PC-3 (cell line): ENCODE results near the gene CYB5B. TPM values are rescaled to one million over a fixed set of nuclear protein-coding genes. Genes with fewer than 3 reads are reported as not detected.

Source experiments
- ATAC-seq: fragments of 200-7000 bp; cut with Tn5 transposase; 2 replicates; pipeline ENCODE4 v1.9.1; 2020; ENCODE audit warnings: mild to moderate bottlenecking, moderate library complexity
- BruUV-seq: library from RNA; stranded (reverse); fragments of 400-500 nt; replicated peaks from 2 replicates; lab custom pipeline; 2021; lab: Mats Ljungman, UMichigan
- CTCF ChIA-PET: fragments of 300-600 bp; sonication (Branson Sonifier 250); formaldehyde crosslinking; loops from one replicate; lab custom pipeline; 2022; ENCODE audit warnings: antibody characterized with exemption; lab: Charles Lee
- POLR2A ChIA-PET: fragments of 300-600 bp; sonication (Branson Sonifier 250); formaldehyde crosslinking; loops from one replicate; lab custom pipeline; 2022; ENCODE audit warnings: antibody characterized with exemption; ENCODE audit not compliant: unreplicated experiment; lab: Charles Lee
- DNase-seq: peaks from one replicate; pipeline ENCODE4 v3.0.0-alpha.2; 2015
- H2AFZ ChIP-seq: fragments of 300-600 bp; sonication (generic); 2 replicates; pipeline ENCODE4 v1.6.0; 2016; ENCODE audit warnings: antibody characterized with exemption, low read length
- H3F3A ChIP-seq: fragments of 300-600 bp; sonication (generic); one replicate; pipeline ENCODE4 v1.6.0; 2017; ENCODE audit warnings: antibody characterized with exemption, low read length, control low read depth, mild to moderate bottlenecking; ENCODE audit not compliant: unreplicated experiment
- H3K27ac ChIP-seq: fragments of 300-600 bp; sonication (generic); 2 replicates; pipeline ENCODE4 v1.5.1; 2016; ENCODE audit warnings: mild to moderate bottlenecking, low read length
- H3K27me3 ChIP-seq: fragments of 300-600 bp; sonication (generic); 2 replicates; pipeline ENCODE4 v1.6.1; 2016; ENCODE audit warnings: low read length, mixed read lengths
- H3K36me3 ChIP-seq: fragments of 300-600 bp; sonication (generic); 2 replicates; pipeline ENCODE4 v1.6.1; 2016; ENCODE audit warnings: low read depth, mixed run types, low read length, mixed read lengths
- H3K4me1 ChIP-seq: fragments of 300-600 bp; sonication (generic); 2 replicates; pipeline ENCODE4 v1.5.1; 2016; ENCODE audit warnings: low read length; ENCODE audit not compliant: insufficient read depth
- H3K4me2 ChIP-seq: fragments of 300-600 bp; sonication (generic); 2 replicates; pipeline ENCODE4 v1.6.0; 2016; ENCODE audit warnings: low read length
- H3K4me3 ChIP-seq: fragments of 300-600 bp; sonication (generic); 2 replicates; pipeline ENCODE4 v1.5.1; 2016; ENCODE audit warnings: mild to moderate bottlenecking, low read length, mixed read lengths
- H3K79me2 ChIP-seq: fragments of 300-600 bp; sonication (generic); 2 replicates; pipeline ENCODE4 v1.6.1; 2017; ENCODE audit warnings: low read length, mixed read lengths
- H3K9ac ChIP-seq: fragments of 300-600 bp; sonication (generic); 2 replicates; pipeline ENCODE4 v1.6.0; 2016; ENCODE audit warnings: mild to moderate bottlenecking, low read length
- H3K9me2 ChIP-seq: fragments of 300-600 bp; sonication (generic); replicated peaks from 2 replicates; pipeline ENCODE4 v1.6.1; 2016; ENCODE audit warnings: mixed run types, low read length, mixed read lengths
- H3K9me3 ChIP-seq: fragments of 300-600 bp; sonication (generic); 2 replicates; pipeline ENCODE4 v1.6.1; 2016; ENCODE audit warnings: low read length, mixed read lengths
- H4K20me1 ChIP-seq: fragments of 300-600 bp; sonication (generic); 2 replicates; pipeline ENCODE4 v1.6.1; 2016; ENCODE audit warnings: low read length, mixed read lengths
- CTCF ChIP-seq: fragments of 300-600 bp; sonication (generic); conservative IDR thresholded peaks from 2 replicates; pipeline ENCODE4 v1.5.1; 2017; ENCODE audit warnings: antibody characterized with exemption, low read depth, mild to moderate bottlenecking, low read length
- EZH2 ChIP-seq: fragments of 300-600 bp; sonication (generic); IDR thresholded peaks from one replicate; pipeline ENCODE4 v1.6.1; 2017; ENCODE audit warnings: antibody characterized with exemption, mild to moderate bottlenecking, low read length; ENCODE audit not compliant: unreplicated experiment
- EZH2phosphoT487 ChIP-seq: fragments of 300-600 bp; sonication (generic); IDR thresholded peaks from 2 replicates; pipeline ENCODE4 v1.6.1; 2018; ENCODE audit warnings: mild to moderate bottlenecking, antibody characterized with exemption, low read length, borderline replicate concordance
- intact Hi-C: fragments of 100-400 bp; cut with micrococcal nuclease; formaldehyde crosslinking; loops from 2 replicates; pipeline ENCODE4 v1.9.0; 2023
- total RNA-seq: library from RNA; depleted of rRNA; stranded (reverse); fragments of >200 nt; gene quantifications from 2 replicates; pipeline ENCODE4 v1.2.3, GENCODE V29; 2014

CYB5B gene
- total RNA-seq, 1 experiment from 2014 or later: 64.5 TPM

GRCh38 chr16:69486272-69486671 lies 61.9 kb downstream of the CYB5B start:
- intact Hi-C loops: no loop called here
- Histone ChIP-seq H3F3A (no peaks in the 10 kb centered on the region), H3K27me3 (no peaks in the 10 kb centered on the region), H3K4me2 (no peak overlapping the region), H3K4me1 (no peaks in the 10 kb centered on the region), H3K36me3 (no peaks in the 10 kb centered on the region), H2AFZ (no peak overlapping the region), H3K79me2 (no peaks in the 10 kb centered on the region), H3K9ac (no peak overlapping the region), H3K27ac (no peak overlapping the region), H3K4me3 (no peak overlapping the region), H4K20me1 (no peaks in the 10 kb centered on the region), H3K9me3 (no peaks in the 10 kb centered on the region), H3K9me2 (no peaks in the 10 kb centered on the region)
- DNase-seq (no peak), ATAC-seq (no peak)
- ChIA-PET CTCF (no interaction called here), POLR2A (no interaction called here)
- TF ChIP-seq EZH2: no peak
- no peak for TF ChIP-seq EZH2phosphoT487
- TF ChIP-seq CTCF: no peak
- no TSS peak for BruUV-seq

GRCh38 chr16:69486724-69487123 lies 62.3 kb downstream of the CYB5B start:
- no peaks in the 10 kb centered on the region for H3K36me3 ChIP-seq
- no peak overlapping the region for H3K4me3 ChIP-seq
- no peak overlapping the region for H3K27ac ChIP-seq
- ATAC-seq: no peak
- H3K27me3 ChIP-seq: no peaks in the 10 kb centered on the region
- no peaks in the 10 kb centered on the region for H4K20me1 ChIP-seq
- H3K9ac ChIP-seq: no peak overlapping the region
- no peak overlapping the region for H2AFZ ChIP-seq
- H3K9me3 ChIP-seq: no peaks in the 10 kb centered on the region
- H3K9me2 ChIP-seq: no peaks in the 10 kb centered on the region
- TF ChIP-seq EZH2phosphoT487: no peak
- TF ChIP-seq CTCF: no peak
- TF ChIP-seq EZH2: no peak
- DNase-seq: no peak
- intact Hi-C loops: no loop called here
- H3K4me2 ChIP-seq: no peak overlapping the region
- BruUV-seq: no TSS peak
- CTCF ChIA-PET: no interaction called here
- H3F3A ChIP-seq: no peaks in the 10 kb centered on the region
- no peaks in the 10 kb centered on the region for H3K79me2 ChIP-seq
- POLR2A ChIA-PET: no interaction called here
- H3K4me1 ChIP-seq: no peaks in the 10 kb centered on the region

GRCh38 chr16:69490707-69491324 lies 66.4 kb downstream of the CYB5B start:
- CTCF ChIA-PET: no interaction called here
- Histone ChIP-seq H3K27ac (no peak overlapping the region), H3K4me1 (no peaks in the 10 kb centered on the region), H3K79me2 (no peaks in the 10 kb centered on the region), H3K36me3 (no peaks in the 10 kb centered on the region; the same call in 1 of the 2 replicates), H3K9me3 (no peaks in the 10 kb centered on the region), H4K20me1 (no peaks in the 10 kb centered on the region), H2AFZ (no peak overlapping the region), H3K9me2 (no peaks in the 10 kb centered on the region), H3K4me2 (no peak overlapping the region), H3K4me3 (no peak overlapping the region), H3K9ac (no peak overlapping the region), H3K27me3 (no peaks in the 10 kb centered on the region), H3F3A (no peaks in the 10 kb centered on the region)
- TF ChIP-seq EZH2phosphoT487 (no peak), CTCF (no peak), EZH2 (no peak)
- no TSS peak for BruUV-seq
- no peak for DNase-seq
- POLR2A ChIA-PET: no interaction called here
- intact Hi-C loops: no loop called here
- ATAC-seq: no peak
